GF-D8 (cell line): ENCODE data around the gene UBASH3B.

Experiments
- DNase-seq: peaks from one replicate; lab custom pipeline; 2025; lab: John Stamatoyannopoulos, UW

Gene UBASH3B

DNA sequence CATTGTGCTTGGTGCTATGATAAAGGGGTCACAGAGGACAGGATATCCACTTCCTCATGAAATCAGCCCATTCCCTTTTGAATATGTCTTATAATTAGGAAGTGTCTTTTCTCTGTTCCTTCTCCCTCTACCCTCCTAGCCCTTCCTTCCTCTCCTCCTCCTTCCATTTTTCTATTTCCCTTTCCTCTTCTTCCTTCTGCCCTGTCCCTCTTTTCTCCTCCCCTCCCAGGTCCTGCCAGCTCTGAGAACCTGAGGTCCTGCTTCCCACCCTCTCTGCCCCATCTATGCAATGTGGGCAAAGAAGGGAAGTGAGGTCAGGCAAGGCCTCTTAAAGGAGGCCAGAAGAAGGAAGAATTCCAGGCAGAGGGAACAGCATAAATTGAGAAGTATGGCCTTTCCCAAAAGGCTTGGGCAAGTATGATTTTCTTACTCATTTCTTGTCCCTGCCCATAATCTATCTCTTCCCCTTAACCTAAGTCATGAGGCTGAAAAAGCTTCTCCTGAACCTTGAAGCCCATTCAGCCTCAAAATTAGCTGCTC, 7.7 kb upstream of the UBASH3B start:
- DNase-seq, result no peak

DNA sequence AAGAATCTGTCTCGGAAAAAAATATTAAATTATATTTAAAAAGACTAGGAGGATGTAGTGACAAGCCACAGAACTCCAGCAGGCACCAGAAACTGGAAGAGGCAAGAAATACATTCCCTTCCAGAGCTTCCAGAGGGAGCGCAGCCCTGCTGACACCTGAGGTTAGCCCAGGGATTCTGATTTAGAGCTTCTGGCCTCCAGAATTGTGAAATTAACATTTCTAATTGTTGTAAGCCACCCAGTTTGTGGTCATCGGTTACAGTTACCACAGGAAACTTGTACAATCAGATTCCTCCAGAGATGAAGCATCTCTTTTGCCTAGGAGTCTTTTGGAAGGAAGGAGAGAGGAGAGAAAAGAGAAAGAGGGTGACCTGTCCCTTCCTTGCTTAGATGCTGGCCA, 6.4 kb upstream of the UBASH3B start:
- DNase-seq, result peak; percentile 88

DNA sequence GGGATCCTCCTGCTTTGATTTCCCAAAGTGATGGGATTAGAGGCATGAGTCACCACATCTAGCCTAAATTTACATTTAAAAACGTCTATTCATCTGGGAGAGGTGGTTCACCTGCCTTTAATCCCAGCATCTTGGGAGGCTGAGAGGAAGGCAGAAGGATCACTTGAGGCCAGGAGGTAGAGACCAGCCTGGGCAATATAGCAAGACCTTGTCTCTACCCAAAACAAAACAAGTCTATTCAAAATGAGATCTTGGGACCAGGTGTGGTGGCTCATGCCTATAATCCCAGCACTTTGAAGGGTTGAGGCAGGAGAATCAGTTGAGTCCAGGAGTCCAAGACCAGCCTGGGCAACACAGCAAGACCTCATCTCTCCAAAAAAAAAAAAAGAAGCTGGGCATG, 4.9 kb upstream of the UBASH3B start:
- no peak for DNase-seq

DNA sequence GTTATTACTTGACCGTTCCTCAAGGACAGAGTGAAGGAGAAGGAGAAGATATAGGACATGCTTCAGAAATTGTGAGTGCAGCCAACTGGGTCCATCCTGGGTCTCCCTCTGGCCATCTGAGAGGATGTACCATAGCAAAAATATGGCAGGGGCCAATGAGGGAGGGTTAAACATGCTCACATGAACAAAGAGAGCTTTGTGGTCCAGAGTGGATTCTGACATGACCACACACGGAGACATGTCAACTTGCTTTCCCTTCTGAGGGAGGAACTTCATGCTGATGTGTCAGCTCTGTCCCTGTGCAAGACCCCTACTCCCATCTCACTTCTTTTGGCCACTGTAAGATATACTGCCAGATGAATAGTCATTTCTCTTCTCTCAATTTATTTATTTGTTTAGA, 3.0 kb upstream of the UBASH3B start:
- no peak for DNase-seq

DNA sequence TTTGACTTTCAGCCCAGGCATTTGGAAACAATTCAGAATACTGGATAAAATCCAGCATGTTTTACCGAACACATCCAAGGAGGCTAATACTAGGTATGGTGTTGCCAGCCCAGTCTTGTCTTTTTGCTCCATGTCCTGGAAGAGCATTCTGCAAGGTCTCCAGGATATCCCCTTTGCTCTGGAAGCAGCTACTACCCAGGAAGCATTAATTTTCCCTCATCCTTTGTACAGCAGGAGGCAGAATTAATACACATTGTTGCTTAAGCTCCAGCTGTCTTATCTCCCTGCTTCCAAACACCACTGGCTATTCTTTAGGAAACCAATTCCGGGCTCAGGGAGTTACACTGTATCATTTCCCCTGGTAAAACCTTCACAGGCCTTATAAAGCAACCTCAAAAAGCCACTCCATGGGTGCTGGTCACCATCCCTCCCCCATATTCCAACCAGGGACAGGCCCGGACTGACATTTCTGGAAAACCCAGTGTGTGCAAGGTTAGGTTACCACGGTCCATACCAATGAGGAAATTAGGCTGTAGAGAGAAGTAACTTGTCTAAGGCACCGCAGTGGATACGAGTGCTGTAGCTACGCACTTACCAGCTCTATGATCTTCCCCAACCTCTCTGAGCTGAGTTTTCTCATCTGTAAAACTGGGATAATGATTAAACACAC, 1.5 kb upstream of the UBASH3B start:
- DNase-seq, result no peak

DNA sequence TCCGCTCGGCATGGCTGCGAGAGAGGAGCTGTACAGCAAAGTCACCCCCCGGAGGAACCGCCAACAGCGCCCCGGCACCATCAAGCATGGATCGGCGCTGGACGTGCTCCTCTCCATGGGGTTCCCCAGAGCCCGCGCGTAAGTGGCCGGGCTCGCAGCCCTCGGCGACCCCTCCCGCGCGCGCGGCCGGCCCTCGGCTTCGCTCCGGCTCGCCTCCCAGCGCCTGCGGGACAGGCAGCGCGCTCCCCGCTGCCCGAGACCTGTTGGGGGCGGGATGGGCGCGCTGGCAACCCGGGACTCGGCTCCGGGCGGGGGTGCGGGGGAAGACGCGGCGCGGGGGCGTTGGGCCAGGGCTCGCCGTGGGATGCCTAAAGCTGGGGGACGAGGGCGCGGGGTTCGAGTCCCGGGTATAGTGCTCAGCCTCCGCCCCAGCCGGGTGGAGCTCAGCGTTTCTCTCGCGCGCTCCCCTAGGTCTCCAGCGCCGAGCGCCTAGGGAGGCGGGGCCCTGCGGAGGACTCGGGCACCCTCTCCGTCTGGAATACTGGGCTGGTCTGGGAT, 630 bp downstream of the UBASH3B start:
- peak; percentile 53 for DNase-seq

DNA sequence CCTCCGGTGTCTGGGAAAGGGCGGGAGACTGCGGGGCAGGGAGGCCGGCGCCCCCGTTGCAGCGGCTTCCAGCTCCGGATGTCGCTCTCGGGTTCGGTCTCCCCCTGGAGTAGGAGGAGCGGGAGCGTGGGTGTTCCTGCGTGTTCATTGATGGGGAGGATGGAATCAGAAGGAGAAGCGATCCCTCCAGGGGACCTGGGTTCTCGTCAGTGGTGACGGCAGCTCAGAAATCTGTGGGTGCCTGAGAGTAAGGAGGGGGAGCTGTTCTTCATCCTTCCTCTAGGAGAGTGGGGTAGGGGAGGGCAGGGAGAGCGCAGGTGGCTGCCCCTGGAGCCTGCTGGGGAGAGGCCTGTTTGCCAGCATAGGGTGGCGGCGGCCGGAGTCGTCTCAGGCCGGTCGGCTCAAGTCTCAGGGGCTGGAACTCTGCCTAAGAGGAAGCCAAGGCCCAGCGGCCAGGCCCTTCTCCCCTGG, 1.1 kb downstream of the UBASH3B start:
- peak; percentile 74 for DNase-seq

DNA sequence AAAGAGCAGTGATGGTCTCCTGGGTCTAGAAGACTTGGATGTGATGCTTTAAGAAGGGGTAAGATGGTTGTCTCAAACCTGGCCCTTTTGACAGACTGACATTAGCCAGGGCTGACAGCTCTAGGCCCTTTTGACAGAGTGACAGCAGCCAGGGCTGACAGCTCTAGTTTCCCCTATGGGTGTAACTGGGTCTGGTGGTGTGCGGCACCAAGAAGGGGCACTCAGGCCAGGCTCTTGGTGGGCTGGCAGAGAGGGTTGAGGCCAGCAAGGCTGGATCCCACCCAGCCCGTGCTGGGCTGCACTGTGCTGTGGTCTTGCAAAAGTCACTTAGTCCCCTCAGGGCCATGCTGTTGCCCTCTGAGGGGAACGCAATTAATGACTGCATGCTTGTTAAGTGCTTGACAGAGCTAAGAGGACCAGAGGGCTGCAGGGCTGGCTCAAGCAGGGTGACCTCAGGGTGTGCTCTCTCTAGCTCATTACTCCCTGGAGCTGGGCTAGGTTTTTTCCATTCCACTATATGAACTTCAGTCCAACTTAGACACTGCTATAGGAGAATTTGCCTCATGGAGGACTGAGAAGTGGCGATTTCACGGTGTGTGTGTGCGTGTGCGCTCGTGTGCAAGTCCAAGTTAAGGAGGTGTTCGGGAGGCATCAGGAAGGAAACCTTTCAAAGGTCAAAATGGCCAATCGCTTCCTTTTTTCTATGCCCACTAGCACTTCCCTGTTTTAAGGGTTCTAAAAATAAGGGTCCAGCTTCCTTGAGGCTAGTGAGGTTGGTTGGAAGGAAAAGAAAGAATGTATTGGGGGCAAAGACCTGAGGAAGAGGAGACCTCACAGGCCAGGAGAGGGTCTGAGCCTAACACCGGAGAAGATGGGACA, 4.4 kb downstream of the UBASH3B start:
- peak; percentile 59 for DNase-seq

DNA sequence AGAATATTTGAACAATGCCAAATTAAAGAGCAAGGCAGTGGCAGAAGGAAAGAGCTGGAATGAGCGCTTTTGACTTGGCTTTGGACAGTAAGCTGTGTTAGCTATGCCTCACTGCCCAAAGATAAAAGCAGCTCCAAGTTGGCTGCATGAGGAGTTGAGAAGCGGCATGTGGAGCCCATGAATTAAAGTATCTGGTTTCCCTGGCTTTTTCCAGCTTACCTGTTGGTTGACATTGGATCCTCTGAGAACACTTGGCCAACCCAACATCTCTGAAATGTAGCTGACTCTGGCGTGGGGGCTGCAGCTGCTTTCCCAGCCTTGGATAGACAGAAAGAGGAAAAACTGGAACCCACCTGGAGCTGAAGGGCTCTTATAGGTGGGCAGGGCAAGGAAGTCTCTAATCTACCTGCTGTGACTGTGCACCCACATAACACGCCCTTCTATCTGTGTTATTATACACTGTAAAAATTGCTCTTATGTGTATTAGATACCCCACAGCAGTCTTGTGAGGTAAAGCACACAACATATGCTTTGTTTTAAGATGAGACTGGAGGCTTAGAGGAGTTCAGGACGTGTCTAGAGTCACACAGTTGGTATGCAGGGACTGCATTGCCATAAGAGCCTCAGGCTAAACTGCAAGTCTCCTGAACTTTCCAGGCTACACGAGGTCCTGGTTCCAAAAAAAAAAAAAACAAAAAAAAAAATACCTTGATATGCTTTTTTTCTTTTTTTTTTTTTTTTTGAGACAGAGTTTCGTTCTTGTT, 5.8 kb downstream of the UBASH3B start:
- DNase-seq, result no peak

DNA sequence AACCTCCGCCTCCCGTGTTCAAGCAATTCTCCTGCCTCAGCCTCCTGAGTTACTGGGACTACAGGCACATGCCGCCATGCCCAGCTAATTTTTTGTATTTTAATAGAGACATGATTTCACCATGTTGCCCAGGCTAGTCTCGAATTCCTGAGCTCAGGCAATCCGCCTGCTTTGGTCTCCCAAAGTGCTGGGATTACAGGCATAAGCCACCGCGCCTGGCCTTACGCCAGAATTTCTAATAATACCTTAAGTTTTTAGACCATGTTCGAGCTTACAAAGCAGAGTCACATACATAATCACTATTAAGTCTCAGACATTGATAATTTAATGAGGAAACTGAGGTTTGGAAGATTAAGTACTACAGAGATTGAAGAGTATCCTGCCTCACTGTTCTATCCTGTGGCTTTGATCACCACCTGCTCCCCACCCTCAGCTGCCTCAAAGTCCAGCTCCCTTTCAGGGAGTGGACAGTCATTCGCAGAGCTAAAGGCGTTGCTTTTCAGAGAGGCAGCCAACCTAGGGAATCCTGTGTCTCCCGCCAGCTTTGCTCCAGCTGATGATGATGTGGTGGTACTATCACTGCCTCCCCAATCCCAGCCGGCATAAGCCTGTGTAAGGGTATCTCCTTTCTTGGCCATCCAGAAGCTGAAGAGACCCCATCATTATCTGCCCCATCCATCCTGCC, 7.7 kb downstream of the UBASH3B start:
- DNase-seq, result no peak

DNA sequence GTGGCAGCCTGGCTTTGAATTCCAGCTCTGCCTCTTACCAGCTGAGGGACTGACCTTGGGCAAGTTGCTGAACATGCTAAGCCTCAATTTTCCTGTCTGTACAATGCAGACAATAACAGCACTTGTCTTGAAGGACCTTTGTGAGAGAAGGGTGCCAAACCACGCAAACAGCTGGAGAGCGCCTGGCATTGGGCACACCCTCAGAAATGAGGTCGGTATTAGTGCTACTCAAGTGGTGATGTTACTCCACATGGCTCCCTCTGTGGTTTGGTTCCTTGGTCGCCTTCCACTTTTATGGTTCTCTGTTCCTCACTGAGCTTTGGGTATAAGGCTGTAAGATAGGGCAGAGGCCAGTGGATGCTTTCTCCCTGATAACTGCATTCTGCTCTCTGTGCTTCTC, 8.2 kb downstream of the UBASH3B start:
- DNase-seq, result peak; percentile 61

DNA sequence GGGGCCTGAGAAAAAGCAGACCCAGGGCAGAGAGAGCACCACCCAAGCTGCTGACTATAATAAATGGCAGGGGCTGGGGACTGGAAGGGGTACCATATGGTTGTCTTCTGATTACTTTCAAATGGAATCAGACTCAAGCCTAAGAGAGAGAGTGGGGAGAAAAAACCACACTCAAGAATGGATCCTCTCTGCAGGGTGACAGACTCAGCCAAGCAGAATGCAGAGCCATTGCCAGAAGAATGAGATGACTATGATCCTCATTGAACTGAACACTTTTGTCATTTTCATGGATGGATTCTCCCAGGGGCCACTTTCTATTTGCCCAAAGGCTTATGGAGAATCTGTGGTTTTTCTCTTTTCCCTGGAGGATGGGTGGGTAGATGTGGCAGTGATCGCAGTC, 8.7 kb downstream of the UBASH3B start:
- DNase-seq, result no peak

DNA sequence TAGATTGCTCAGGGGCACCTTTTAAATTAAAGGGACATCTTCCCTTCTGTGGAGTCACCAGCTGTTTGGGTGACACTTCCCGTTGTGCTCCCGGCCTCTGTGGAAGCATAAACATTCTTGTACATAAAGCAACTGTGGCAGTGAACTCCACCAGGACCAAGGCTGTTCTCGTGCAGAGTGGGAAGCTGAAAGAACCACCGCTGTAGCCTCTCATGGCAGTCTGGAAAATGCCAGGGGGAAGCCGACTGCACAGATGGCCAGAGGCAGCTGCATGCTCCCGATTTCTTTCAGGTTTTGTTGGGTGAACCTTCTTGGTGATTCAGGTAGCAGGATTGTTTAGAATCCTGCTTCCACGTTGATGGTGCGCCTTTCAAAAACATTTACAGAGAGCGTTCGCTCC, 10.3 kb downstream of the UBASH3B start:
- DNase-seq, result no peak

DNA sequence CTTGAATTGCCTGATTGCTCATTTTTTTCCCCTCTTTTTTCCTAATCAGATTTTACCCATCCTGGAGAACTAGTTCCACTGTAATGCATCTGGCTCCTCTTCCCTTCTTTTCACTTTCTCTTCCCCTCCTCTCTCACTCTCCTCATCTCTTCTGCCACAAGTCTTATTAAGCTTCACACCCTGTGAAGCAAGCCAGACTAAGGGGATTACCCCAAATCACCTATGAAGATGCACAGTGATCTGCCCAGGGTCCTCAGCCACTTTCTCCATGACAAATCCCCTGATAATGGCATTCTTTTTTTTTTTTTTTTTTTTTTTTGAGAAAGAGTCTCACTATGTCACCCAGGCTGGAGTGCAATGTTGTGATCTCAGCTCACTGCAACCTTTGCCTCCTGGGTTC, 11.2 kb downstream of the UBASH3B start:
- no peak for DNase-seq

DNA sequence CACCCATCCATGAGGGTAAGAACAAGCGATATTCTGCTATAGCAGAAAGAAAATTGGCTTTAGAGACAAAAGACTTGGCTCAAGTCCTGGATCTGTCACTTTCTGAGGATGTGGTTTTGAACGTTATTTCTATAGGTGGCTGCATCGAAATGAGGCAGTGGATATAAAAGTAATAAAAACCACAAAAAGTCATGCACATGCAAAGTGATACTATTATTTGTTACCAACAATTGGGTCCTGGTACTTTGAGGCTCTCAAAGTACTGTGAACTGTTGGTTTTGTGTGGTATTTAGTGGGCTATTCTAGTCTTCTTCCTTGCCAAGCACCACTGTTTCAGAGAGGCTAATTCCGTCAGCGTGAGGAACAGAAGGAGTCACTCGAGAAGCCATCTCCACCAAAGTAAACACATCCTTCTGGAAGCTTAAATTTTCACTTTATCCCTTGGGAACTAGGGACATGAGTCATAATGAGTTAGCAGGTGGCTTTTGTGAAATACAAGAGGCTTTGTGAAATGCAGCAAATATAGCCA, 13.1 kb downstream of the UBASH3B start:
- DNase-seq, result no peak

DNA sequence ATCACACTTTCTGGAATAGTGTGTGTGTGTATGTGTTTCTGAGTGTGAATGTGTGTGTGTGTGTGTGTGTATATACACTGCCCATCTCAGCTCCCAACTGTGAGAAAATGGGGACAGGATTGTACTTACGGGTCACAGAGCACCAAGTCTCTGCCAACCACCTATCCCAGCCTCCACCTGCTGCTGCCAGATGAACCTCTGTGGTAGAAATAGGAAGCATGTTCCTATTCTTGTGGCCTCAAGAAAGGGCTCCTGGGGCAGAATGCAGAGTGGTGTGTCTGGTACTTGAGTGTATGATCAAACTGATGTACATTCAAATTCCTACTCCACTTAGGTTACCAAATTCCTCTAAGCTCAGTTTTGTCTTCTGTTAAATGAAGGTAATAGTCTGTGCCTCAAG, 14.6 kb downstream of the UBASH3B start:
- no peak for DNase-seq

DNA sequence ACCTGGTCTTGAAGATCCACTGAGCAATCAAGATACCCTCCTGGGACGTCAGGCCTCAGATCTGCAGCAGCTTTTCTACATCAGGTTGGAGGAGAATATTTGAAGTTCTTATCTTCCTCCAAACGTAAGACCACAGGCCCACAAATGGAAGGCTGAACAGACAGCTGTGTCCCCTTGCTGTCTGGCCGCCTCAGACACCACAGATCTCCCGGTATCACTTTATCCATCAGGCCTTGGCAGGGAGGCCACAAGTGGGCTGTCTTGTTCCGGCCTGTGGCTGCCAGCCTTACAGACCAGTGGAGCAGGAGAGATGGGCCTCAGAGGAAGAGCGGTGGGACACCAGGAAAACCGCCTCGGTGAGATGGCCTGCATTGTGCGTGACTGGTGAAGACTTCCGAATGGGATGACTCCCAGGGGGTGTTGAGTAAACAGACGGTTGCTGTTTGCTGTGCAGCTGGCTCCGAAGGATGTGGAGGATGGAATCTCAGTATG, 15.9 kb downstream of the UBASH3B start:
- peak; percentile 97 for DNase-seq

DNA sequence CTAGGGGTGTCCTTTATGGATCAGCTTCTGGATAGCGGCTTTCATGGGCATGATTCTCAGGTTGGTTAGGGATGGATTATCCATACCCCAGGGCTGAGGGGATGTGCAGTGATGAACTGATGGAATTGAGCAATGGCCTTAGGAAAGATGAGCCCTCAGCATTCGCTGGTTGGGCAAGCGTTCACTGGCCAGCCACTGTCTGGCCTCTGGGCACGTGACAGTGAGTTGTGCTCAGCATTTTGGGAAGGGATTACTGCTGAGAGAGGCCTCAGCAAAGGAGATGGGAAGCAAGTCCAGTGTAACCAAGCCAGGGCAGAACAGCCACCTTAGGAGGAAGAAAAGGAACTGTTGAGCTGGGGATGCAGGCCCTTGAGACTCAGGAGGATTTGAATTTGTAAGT, 17.4 kb downstream of the UBASH3B start:
- no peak for DNase-seq

DNA sequence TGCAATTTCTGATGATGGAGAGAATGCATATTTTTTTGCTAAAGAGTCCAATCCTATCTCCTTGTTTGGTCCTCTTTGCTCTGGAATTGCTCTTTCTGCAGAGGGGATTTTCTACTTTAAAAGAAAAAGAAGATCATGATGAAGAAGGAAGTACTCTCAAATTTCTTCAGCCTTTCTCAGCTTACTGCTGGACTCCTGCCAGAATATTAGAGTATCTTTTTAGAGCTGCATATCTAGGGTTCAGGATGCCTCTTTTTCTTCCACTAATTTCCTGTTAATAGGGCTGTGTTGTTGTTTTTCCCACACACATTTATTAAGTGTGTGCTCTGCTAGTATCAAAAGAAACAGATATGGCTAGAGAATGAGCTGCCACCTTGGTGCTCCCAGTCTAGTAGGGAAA, 18.2 kb downstream of the UBASH3B start:
- DNase-seq, result peak; percentile 66

DNA sequence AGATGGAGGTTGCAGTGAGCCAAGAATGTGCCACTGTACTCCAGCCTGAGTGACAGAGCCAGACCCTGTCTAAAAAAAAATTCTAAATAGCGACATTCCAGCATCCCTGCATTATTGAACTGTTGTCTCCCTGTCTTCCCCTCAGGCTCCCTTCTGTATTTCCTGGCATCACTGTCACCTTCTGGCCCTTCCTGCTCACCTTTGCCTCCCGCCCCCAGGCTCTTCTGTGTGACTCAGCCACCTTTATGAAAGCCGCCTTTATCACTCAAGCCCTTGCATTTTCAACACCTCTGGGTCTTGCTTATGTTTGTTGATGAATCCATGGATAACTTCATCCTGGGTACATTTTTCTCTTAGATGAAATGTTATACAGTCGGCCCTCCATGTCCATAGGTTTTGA, 21.1 kb downstream of the UBASH3B start:
- DNase-seq, result no peak

DNA sequence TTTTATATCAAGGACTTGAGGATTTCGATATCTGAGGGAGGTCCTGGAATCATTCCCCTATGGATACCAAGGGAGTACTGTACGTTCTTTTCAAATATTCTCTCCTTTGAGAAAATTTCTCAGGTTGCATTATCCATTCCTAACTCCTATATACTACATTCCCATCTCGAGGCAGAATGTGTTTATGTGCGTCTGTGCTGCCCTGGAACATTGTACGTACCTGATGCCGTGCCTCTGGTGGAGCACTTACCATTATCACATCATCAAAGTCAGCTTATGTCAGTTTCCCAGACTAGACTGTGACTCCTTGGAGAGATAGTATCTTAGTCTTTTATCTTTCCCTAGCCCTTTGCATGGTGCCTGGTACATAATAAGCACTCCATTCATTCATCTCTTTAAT, 21.7 kb downstream of the UBASH3B start:
- DNase-seq, result no peak
